GM21619 (cell line): Measurements from ENCODE around the gene DHX32.
"Not testable (repeated sequence)": the region's sequence is repeated elsewhere in the genome, so short reads cannot be mapped to it uniquely, and the experiment has no call there.

ENCODE experiments used
- ATAC-seq: cut with Tn5 transposase; IDR thresholded peaks from one replicate; pipeline ENCODE4 v1.9.1; 2021; ENCODE audit not compliant: unreplicated experiment

DHX32 gene

GRCh38 chr10:125881192-125881591 is at the start of gene DHX32:
TSS of gene DHX32 (minus strand) at chr10:125881292. CDS start at chr10:125880824, 468 bp downstream.
- ATAC-seq: no peak

GRCh38 chr10:125929618-125930017 is 48.5 kb upstream of the DHX32 start:
- ATAC-seq: no peak

- no peak for ATAC-seq
Observed at GRCh38 chr10:125928928-125929585, 48.0 kb upstream of the DHX32 start.

GRCh38 chr10:125927265-125927664 is 46.2 kb upstream of the DHX32 start:
- ATAC-seq: not testable (repeated sequence)

- no peak for ATAC-seq
Observed at GRCh38 chr10:125926247-125926646, 45.2 kb upstream of the DHX32 start.

- no peak for ATAC-seq
Observed at GRCh38 chr10:125925262-125925834, 44.3 kb upstream of the DHX32 start.

GRCh38 chr10:125921643-125922306 is 40.7 kb upstream of the DHX32 start:
- ATAC-seq: not testable (repeated sequence)

GRCh38 chr10:125917704-125918361 is 36.7 kb upstream of the DHX32 start:
- ATAC-seq: not testable (repeated sequence)

GRCh38 chr10:125916977-125917376 is 35.9 kb upstream of the DHX32 start:
- ATAC-seq: no peak

GRCh38 chr10:125913277-125913676 is 32.2 kb upstream of the DHX32 start:
- not testable (repeated sequence) for ATAC-seq

- ATAC-seq: no peak
Observed at GRCh38 chr10:125911990-125912389, 30.9 kb upstream of the DHX32 start.

- ATAC-seq: no peak
Observed at GRCh38 chr10:125911145-125911544, 30.1 kb upstream of the DHX32 start.

- ATAC-seq: not testable (repeated sequence)
Observed at GRCh38 chr10:125909491-125909890, 28.4 kb upstream of the DHX32 start.

- ATAC-seq: not testable (repeated sequence)
Observed at GRCh38 chr10:125908813-125909212, 27.7 kb upstream of the DHX32 start.

- not testable (repeated sequence) for ATAC-seq
Observed at GRCh38 chr10:125907598-125907997, 26.5 kb upstream of the DHX32 start.

- not testable (repeated sequence) for ATAC-seq
Observed at GRCh38 chr10:125905069-125905994, 24.2 kb upstream of the DHX32 start.

- ATAC-seq: not testable (repeated sequence)
Observed at GRCh38 chr10:125903135-125903640, 22.1 kb upstream of the DHX32 start.

GRCh38 chr10:125900963-125901362 is 19.9 kb upstream of the DHX32 start:
- not testable (repeated sequence) for ATAC-seq

- not testable (repeated sequence) for ATAC-seq
Observed at GRCh38 chr10:125897317-125897716, 16.2 kb upstream of the DHX32 start.
